ENCODE results near the gene PLCB1.

PLCB1 gene

GRCh38 chr20:8443464-8444072 is 311.5 kb downstream of the PLCB1 start:
- Histone ChIP-seq H3K9me3 (ENCODE audit: insufficient read depth, low read depth, low read length) (no peaks in the 10 kb centered on the region), H3K79me2 (ENCODE audit: insufficient read depth, low read length) (no peaks in the 10 kb centered on the region), H3K27me3 (ENCODE audit: insufficient read depth, low read length, poor library complexity, severe bottlenecking) (no peaks in the 10 kb centered on the region), H3K4me1 (ENCODE audit: insufficient read depth, low read length, poor library complexity, severe bottlenecking) (no peaks in the 10 kb centered on the region), H3F3A (ENCODE audit: low read depth) (no peaks in the 10 kb centered on the region), H4K20me1 (ENCODE audit: insufficient read depth, low read length, poor library complexity, severe bottlenecking) (no peaks in the 10 kb centered on the region), H3K9ac (ENCODE audit: low read depth, low read length, poor library complexity, severe bottlenecking) (no peak overlapping the region), H2AFZ (ENCODE audit: low read length) (no peak overlapping the region), H3K4me3 (ENCODE audit: low read length, poor library complexity, severe bottlenecking) (no peak overlapping the region), H3K9me2 (replicated peaks; ENCODE audit: low read depth, low read length) (no peaks in the 10 kb centered on the region), H3K4me2 (ENCODE audit: low read depth, low read length, poor library complexity, severe bottlenecking) (no peak overlapping the region), H3K36me3 (ENCODE audit: insufficient read depth, low read length) (no peaks in the 10 kb centered on the region)
- peak; percentile 39 for TF ChIP-seq CTCF (conservative IDR thresholded peaks at IDR 0.05; ENCODE audit: low read length)
- TF ChIP-seq EZH2phosphoT487 (IDR thresholded peaks at IDR 0.05; ENCODE audit: borderline replicate concordance), result no peak

GRCh38 chr20:8447262-8448120 is 315.4 kb downstream of the PLCB1 start:
- H3K4me3 ChIP-seq (ENCODE audit: low read length, poor library complexity, severe bottlenecking), result no peak overlapping the region
- H3K4me2 ChIP-seq (ENCODE audit: low read depth, low read length, poor library complexity, severe bottlenecking), result no peak overlapping the region
- no peaks in the 10 kb centered on the region for H3K79me2 ChIP-seq (ENCODE audit: insufficient read depth, low read length)
- no peak overlapping the region for H3K9ac ChIP-seq (ENCODE audit: low read depth, low read length, poor library complexity, severe bottlenecking)
- no peaks in the 10 kb centered on the region for H3K9me3 ChIP-seq (ENCODE audit: insufficient read depth, low read depth, low read length)
- no peaks in the 10 kb centered on the region for H3K36me3 ChIP-seq (ENCODE audit: insufficient read depth, low read length)
- H3K4me1 ChIP-seq (ENCODE audit: insufficient read depth, low read length, poor library complexity, severe bottlenecking), result no peaks in the 10 kb centered on the region
- H2AFZ ChIP-seq (ENCODE audit: low read length), result no peak overlapping the region
- no peaks in the 10 kb centered on the region for H3F3A ChIP-seq (ENCODE audit: low read depth)
- no peaks in the 10 kb centered on the region for H3K9me2 ChIP-seq (replicated peaks; ENCODE audit: low read depth, low read length)
- H4K20me1 ChIP-seq (ENCODE audit: insufficient read depth, low read length, poor library complexity, severe bottlenecking), result no peaks in the 10 kb centered on the region
- no peaks in the 10 kb centered on the region for H3K27me3 ChIP-seq (ENCODE audit: insufficient read depth, low read length, poor library complexity, severe bottlenecking)
- TF ChIP-seq CTCF (conservative IDR thresholded peaks at IDR 0.05; ENCODE audit: low read length), result no peak
- TF ChIP-seq EZH2phosphoT487 (IDR thresholded peaks at IDR 0.05; ENCODE audit: borderline replicate concordance), result no peak

GRCh38 chr20:8449123-8449522 is 317.1 kb downstream of the PLCB1 start:
- H3K4me1 ChIP-seq (ENCODE audit: insufficient read depth, low read length, poor library complexity, severe bottlenecking), result no peaks in the 10 kb centered on the region
- H3K36me3 ChIP-seq (ENCODE audit: insufficient read depth, low read length), result no peaks in the 10 kb centered on the region
- no peaks in the 10 kb centered on the region for H4K20me1 ChIP-seq (ENCODE audit: insufficient read depth, low read length, poor library complexity, severe bottlenecking)
- H3F3A ChIP-seq (ENCODE audit: low read depth), result no peaks in the 10 kb centered on the region
- no peak overlapping the region for H2AFZ ChIP-seq (ENCODE audit: low read length)
- H3K4me2 ChIP-seq (ENCODE audit: low read depth, low read length, poor library complexity, severe bottlenecking), result no peak overlapping the region
- no peaks in the 10 kb centered on the region for H3K9me2 ChIP-seq (replicated peaks; ENCODE audit: low read depth, low read length)
- H3K79me2 ChIP-seq (ENCODE audit: insufficient read depth, low read length), result no peaks in the 10 kb centered on the region
- no peaks in the 10 kb centered on the region for H3K27me3 ChIP-seq (ENCODE audit: insufficient read depth, low read length, poor library complexity, severe bottlenecking)
- no peak for TF ChIP-seq EZH2phosphoT487 (IDR thresholded peaks at IDR 0.05; ENCODE audit: borderline replicate concordance)
- no peak for TF ChIP-seq CTCF (conservative IDR thresholded peaks at IDR 0.05; ENCODE audit: low read length)
- no peaks in the 10 kb centered on the region for H3K9me3 ChIP-seq (ENCODE audit: insufficient read depth, low read depth, low read length)
- no peak overlapping the region for H3K4me3 ChIP-seq (ENCODE audit: low read length, poor library complexity, severe bottlenecking)
- no peak overlapping the region for H3K9ac ChIP-seq (ENCODE audit: low read depth, low read length, poor library complexity, severe bottlenecking)
